GM18517 (cell line): Measurements from ENCODE around the gene CDC73.
"Not testable (repeated sequence)": the region's sequence is repeated elsewhere in the genome, so short reads cannot be mapped to it uniquely, and the experiment has no call there.

Experiments
- ATAC-seq: cut with Tn5 transposase; IDR thresholded peaks from one replicate; pipeline ENCODE4 v1.9.1; 2021; ENCODE audit warnings: mild to moderate bottlenecking, moderate library complexity; ENCODE audit not compliant: unreplicated experiment

Gene CDC73

GRCh38 chr1:193176113-193176512 lies 54.3 kb downstream of the CDC73 start:
- ATAC-seq = no peak

GRCh38 chr1:193176788-193177187 lies 55.0 kb downstream of the CDC73 start:
- ATAC-seq = no peak

DNA sequence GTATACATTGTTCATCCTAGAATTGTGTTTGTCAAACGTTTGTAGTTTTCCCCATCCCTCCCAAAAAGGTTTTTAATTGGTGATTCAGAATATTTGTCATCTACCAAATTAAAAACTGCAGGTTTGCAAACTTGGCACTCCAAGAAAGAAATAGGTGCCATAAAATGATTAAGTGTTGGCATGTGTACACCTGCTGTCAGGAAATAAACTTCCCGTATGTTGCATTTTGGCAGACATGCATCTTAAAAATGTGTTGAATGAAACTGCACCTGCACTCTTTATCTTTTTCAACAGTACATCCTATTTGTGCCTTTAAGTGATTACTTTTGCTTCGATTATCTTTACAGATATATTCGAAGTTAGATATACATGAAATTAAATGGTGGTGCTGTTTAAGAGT lies 57.3 kb downstream of the CDC73 start:
- no peak for ATAC-seq

DNA sequence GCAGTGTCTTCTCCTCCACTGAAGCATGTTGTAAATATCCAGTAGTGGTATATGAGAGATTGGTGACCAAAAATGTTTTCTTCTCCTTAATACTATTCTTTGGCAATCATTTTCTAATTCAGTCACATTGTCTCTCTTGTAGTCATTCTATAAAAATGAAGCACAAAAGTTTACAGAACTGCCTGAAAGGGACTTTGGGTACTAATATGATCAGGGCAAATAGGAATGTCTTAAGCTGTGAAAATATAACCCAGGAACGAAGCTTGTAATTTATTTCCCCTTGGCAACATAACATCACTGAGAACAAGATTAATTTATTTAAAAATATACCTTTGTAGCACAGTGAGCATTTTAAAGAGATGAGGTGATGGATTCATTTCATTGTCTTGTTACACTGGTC lies 59.7 kb downstream of the CDC73 start:
- ATAC-seq = no peak

- no peak for ATAC-seq
Observed at GRCh38 chr1:193181985-193182384, 60.2 kb downstream of the CDC73 start.

- ATAC-seq = peak; percentile 78
Observed at GRCh38 chr1:193183019-193183627, 61.3 kb downstream of the CDC73 start.

DNA sequence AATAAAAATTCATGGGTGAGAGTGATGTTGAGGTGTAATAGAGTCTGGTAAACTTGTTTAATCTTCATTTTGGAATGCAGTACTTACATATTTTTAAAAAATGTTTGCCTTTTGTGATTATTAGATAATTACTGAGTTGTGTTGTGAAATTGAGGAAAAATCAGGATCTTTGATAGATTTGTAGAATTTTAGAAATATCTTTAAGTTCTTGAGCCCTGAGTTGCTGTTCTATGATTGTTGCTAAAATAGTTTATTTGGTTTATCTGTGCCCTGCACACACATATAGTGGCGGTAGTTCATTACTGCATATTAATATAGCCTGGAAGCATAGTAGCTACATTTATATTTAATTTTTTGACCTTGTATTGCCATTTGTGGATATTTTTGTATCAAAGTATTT lies 62.9 kb downstream of the CDC73 start:
- ATAC-seq = no peak

- ATAC-seq = no peak
Observed at GRCh38 chr1:193185211-193185610, 63.4 kb downstream of the CDC73 start.

- no peak for ATAC-seq
Observed at GRCh38 chr1:193185901-193186731, 64.3 kb downstream of the CDC73 start, which contains the start of gene B3GALT2. Gene B3GALT2, minus strand, starts transcription at chr1:193186613. Its CDS starts 5,051 bp downstream, at chr1:193181562.

DNA sequence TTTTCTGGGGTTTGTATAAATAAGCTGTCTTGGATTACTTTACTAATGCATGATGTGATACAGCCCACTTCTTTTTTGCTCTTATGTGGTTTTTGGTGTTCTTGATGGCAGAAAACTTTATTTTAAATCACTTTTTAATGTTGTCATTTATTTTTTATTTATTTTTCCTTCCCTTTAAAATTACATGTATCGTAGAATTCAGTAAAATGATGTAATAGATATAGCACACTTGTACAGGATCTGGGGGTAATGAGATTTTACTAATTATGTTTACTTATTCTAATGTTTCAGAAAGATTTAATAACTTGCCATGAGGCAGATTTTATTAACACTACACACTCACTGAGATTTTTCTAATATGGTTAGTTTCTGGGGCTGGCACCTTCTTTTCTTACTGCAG lies 65.3 kb downstream of the CDC73 start:
- ATAC-seq = no peak

DNA sequence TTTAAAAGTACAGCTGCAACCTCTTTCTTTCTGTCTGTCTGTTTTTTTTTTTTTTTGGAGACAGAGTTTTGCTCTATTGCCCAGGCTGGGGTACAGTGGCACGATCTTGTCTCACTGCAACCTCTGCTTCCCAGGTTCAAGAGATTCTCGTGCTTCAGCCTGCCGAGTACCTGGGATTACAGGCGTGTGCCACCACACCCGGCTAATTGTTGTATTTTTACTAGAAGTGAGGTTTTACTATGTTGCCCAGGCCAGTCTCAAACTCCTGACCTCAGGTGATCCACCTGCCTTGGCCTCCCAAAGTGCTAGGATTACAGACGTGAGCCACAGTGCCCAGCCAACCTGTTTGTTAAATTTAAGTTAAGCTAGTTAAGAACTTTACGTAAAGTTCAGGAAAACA lies 67.1 kb downstream of the CDC73 start:
- ATAC-seq = not testable (repeated sequence)

- no peak for ATAC-seq
Observed at GRCh38 chr1:193189442-193190095, 67.7 kb downstream of the CDC73 start.

DNA sequence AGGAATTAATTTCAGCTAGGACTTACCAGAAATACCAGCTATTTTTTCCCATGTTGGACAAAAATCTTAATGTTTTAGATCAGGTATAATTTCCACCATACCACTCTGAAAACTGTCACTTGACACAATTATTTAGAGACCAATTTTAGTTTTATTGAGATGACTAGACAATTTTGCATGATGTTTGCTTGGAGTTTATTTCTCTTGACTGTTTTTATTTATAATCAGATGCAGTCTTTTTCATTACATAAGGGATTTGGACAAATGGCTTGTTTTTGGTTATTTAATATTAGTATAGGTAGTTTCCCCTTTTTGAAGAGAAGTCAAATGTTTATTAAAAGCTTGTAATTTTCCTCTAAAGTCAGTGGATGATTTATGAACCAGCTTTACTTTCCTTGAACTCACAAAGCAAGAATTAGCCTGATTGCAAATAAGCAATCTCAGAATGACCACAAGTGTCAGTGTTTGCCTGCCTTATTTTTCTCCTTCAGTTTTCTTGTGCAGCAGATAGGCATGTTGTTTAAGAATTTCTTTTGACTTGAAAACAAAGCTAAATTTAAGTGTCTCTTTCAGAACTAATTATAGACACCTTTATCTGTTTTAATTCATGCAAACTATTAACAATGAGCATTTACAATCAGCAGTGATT lies 68.4 kb downstream of the CDC73 start:
- ATAC-seq = no peak

GRCh38 chr1:193192586-193192985 lies 70.8 kb downstream of the CDC73 start:
- ATAC-seq = no peak

- no peak for ATAC-seq
Observed at GRCh38 chr1:193199940-193200339, 78.1 kb downstream of the CDC73 start.

GRCh38 chr1:193201021-193201420 lies 79.2 kb downstream of the CDC73 start:
- no peak for ATAC-seq

DNA sequence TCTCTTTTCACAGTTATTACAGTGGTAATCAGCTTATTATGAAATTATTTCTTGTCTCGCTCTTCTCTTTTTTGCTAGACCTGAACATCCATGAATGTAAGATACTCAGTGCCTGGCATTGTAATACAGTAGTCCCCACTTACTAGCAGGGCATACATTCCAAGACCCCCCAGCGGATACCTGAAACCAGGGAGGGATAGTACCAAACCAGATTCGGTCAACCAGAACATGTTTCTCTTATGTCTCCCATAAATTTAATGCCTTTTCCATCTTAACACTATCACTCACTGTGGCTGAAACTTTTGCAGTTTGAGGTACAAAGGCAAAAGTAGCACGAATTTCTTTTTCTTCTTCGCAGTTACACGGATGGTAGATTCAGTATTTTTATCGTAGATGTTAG lies 89.2 kb downstream of the CDC73 start:
- ATAC-seq = no peak

DNA sequence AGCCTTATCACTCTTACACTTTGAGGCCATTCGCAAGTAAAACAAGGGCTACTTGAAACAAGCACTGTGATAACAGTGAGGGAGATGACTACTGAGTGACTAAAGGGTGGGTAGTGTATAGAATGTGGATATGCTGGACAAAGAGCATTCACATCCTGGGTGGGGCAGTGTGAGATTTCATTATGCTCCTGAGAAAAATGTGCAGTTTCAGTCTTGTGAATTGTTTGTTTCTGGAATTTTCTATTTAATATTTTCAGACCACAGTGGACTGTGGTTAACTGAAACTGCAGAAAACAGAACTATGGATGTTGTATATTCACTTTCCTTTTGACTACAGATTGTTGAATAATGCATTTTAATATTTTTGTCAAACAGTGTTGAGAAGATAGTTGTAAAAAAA lies 89.7 kb downstream of the CDC73 start:
- peak; percentile 88 for ATAC-seq

- ATAC-seq = no peak
Observed at GRCh38 chr1:193212637-193213036, 90.8 kb downstream of the CDC73 start.

- no peak for ATAC-seq
Observed at GRCh38 chr1:193213998-193214397, 92.2 kb downstream of the CDC73 start.

DNA sequence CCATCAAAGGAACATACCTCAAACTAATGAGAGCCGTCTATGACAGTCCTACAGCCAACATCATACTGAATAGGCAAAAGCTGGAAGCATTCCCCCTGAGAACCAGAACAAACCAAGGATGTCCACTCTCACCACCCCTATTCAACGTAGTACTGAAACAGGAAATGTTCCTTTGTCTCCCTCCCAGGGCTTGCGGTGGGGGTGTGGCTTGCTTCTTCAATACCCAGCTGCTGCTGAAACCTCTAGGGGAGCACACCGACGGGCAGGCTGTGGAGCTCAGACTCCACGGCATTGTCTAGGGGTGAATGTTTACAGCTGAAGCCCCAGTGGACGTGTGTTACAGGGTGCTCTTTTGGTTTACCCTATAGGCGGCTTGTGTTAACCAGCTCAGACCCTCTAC lies 95.1 kb downstream of the CDC73 start:
- ATAC-seq = no peak
